Neural progenitor cell (in vitro differentiated cells): ENCODE data around the gene KRTAP10-6. TPM values are rescaled to one million over a fixed set of nuclear protein-coding genes. Genes with fewer than 3 reads are reported as not detected.
A peak's percentile ranks its signal among the peaks of the same experiment; 100 is the strongest.

Source experiments
- DNase-seq: peaks from one replicate; pipeline ENCODE4 v3.0.0-alpha.2; 2016; ENCODE audit warnings: low spot score
- H2AFZ ChIP-seq: fragments of 200-600 bp; sonication (generic); replicated peaks from 2 replicates; pipeline ENCODE4 v1.6.1; 2016; ENCODE audit warnings: antibody characterized with exemption
- H3F3A ChIP-seq: fragments of 200-600 bp; sonication (generic); 2 replicates; pipeline ENCODE4 v1.6.1; 2016; ENCODE audit warnings: antibody characterized with exemption, low read depth
- H3K27ac ChIP-seq: fragments of 200-600 bp; sonication (generic); 2 replicates; pipeline ENCODE4 v1.5.1; 2016; ENCODE audit warnings: mild to moderate bottlenecking
- H3K27me3 ChIP-seq: fragments of 200-600 bp; sonication (generic); 2 replicates; pipeline ENCODE4 v1.6.1; 2016; ENCODE audit warnings: mild to moderate bottlenecking, moderate library complexity
- H3K36me3 ChIP-seq: fragments of 200-600 bp; sonication (generic); 2 replicates; pipeline ENCODE4 v1.5.1; 2016
- H3K4me1 ChIP-seq: fragments of 200-600 bp; sonication (generic); 2 replicates; pipeline ENCODE4 v1.6.1; 2016; ENCODE audit warnings: mixed run types
- H3K4me2 ChIP-seq: fragments of 200-600 bp; sonication (generic); 2 replicates; pipeline ENCODE4 v1.6.1; 2016
- H3K4me3 ChIP-seq: fragments of 200-600 bp; sonication (generic); 2 replicates; pipeline ENCODE4 v1.5.1; 2016
- H3K79me2 ChIP-seq: fragments of 200-600 bp; sonication (generic); 2 replicates; pipeline ENCODE4 v1.6.1; 2016; ENCODE audit warnings: low read depth
- H3K9ac ChIP-seq: fragments of 200-600 bp; sonication (generic); 2 replicates; pipeline ENCODE4 v1.6.1; 2016
- H3K9me3 ChIP-seq: fragments of 200-600 bp; sonication (generic); 2 replicates; pipeline ENCODE4 v1.5.1; 2016; ENCODE audit warnings: low read depth
- H4K20me1 ChIP-seq: fragments of 200-600 bp; sonication (generic); 2 replicates; pipeline ENCODE4 v1.6.1; 2016; ENCODE audit warnings: low read depth
- H3K27ac Mint-ChIP-seq: 3 replicates; pipeline ENCODE4 v1.8.0; 2021; ENCODE audit warnings: mixed read lengths
- H3K27me3 Mint-ChIP-seq: 2 replicates; pipeline ENCODE4 v1.8.0; 2022; ENCODE audit warnings: low read depth, mild to moderate bottlenecking, inconsistent platforms, moderate library complexity, mixed read lengths; ENCODE audit not compliant: insufficient read depth
- H3K36me3 Mint-ChIP-seq: 3 replicates; pipeline ENCODE4 v1.8.0; 2021; ENCODE audit warnings: mixed read lengths
- H3K4me1 Mint-ChIP-seq: 3 replicates; pipeline ENCODE4 v1.8.0; 2021; ENCODE audit warnings: mixed read lengths
- H3K4me3 Mint-ChIP-seq: 3 replicates; pipeline ENCODE4 v1.8.0; 2021; ENCODE audit warnings: mild to moderate bottlenecking, moderate library complexity, mixed read lengths
- H3K9me3 Mint-ChIP-seq: 3 replicates; pipeline ENCODE4 v1.8.0; 2020; ENCODE audit warnings: mixed read lengths
- CTCF ChIP-seq: fragments of 200-600 bp; sonication (generic); IDR thresholded peaks from 2 replicates; pipeline ENCODE4 v1.5.1; 2017; ENCODE audit warnings: antibody characterized with exemption, mild to moderate bottlenecking
- EZH2 ChIP-seq: fragments of 200-600 bp; sonication (generic); IDR thresholded peaks from 2 replicates; pipeline ENCODE4 v1.6.1; 2017; ENCODE audit warnings: antibody characterized with exemption, mild to moderate bottlenecking, moderate library complexity
- EZH2phosphoT487 ChIP-seq: fragments of 200-600 bp; sonication (generic); IDR thresholded peaks from 2 replicates; pipeline ENCODE4 v1.6.1; 2017; ENCODE audit warnings: antibody characterized with exemption
- total RNA-seq: library from RNA; depleted of rRNA; stranded (reverse); fragments of >200 nt; gene quantifications from 2 replicates; pipeline ENCODE4 v1.2.3, GENCODE V29; 2015; ENCODE audit warnings: low replicate concordance

KRTAP10-6 gene
- total RNA-seq, 1 donor from 2014 or later, result not detected

- no peak overlapping the region for H3K4me3 ChIP-seq
- H3K27me3 ChIP-seq, result no peaks in the 10 kb centered on the region
- Mint-ChIP-seq H3K36me3 (no peaks in the 10 kb centered on the region), H3K9me3 (peaks cover 32% of the 10 kb centered on the region), H3K27me3 (peaks cover 8% of the 10 kb centered on the region), H3K4me3 (no peak overlapping the region), H3K27ac (peak overlapping the region; percentile 35), H3K4me1 (peaks cover 2% of the 10 kb centered on the region)
- H3F3A ChIP-seq, result no peaks in the 10 kb centered on the region
- H3K36me3 ChIP-seq, result no peaks in the 10 kb centered on the region
- no peaks in the 10 kb centered on the region for H3K79me2 ChIP-seq
- TF ChIP-seq EZH2phosphoT487 (no peak), EZH2 (no peak), CTCF (no peak)
- no peak overlapping the region for H3K9ac ChIP-seq
- H3K4me2 ChIP-seq, result no peak overlapping the region
- no peak overlapping the region for H2AFZ ChIP-seq
- no peaks in the 10 kb centered on the region for H3K4me1 ChIP-seq
- DNase-seq, result no peak
- no peak overlapping the region for H3K27ac ChIP-seq
- no peaks in the 10 kb centered on the region for H4K20me1 ChIP-seq
- peaks cover 3% of the 10 kb centered on the region for H3K9me3 ChIP-seq
Measured at GRCh38 chr21:44572959-44573583, 19.2 kb downstream of the KRTAP10-6 start.

GRCh38 chr21:44571844-44572782 lies 20.2 kb downstream of the KRTAP10-6 start:
- Histone ChIP-seq H3K4me1 (no peaks in the 10 kb centered on the region), H3K36me3 (no peaks in the 10 kb centered on the region), H3K9ac (no peak overlapping the region), H3K27me3 (no peaks in the 10 kb centered on the region), H3K9me3 (peaks cover 3% of the 10 kb centered on the region), H3K79me2 (no peaks in the 10 kb centered on the region), H3F3A (no peaks in the 10 kb centered on the region), H3K27ac (no peak overlapping the region), H3K4me2 (no peak overlapping the region), H4K20me1 (no peaks in the 10 kb centered on the region), H2AFZ (no peak overlapping the region), H3K4me3 (no peak overlapping the region)
- no peak for TF ChIP-seq CTCF
- Mint-ChIP-seq H3K27me3 (peaks cover 10% of the 10 kb centered on the region), H3K4me3 (no peak overlapping the region), H3K4me1 (peaks cover 2% of the 10 kb centered on the region), H3K27ac (no peak overlapping the region), H3K36me3 (no peaks in the 10 kb centered on the region), H3K9me3 (peaks cover 25% of the 10 kb centered on the region)
- DNase-seq, result no peak

GRCh38 chr21:44571296-44571695 lies 21.0 kb downstream of the KRTAP10-6 start:
- no peak for DNase-seq
- no peak overlapping the region for H2AFZ ChIP-seq
- Mint-ChIP-seq H3K4me3 (no peak overlapping the region), H3K4me1 (peaks cover 2% of the 10 kb centered on the region), H3K36me3 (no peaks in the 10 kb centered on the region), H3K9me3 (peaks cover 19% of the 10 kb centered on the region), H3K27ac (no peak overlapping the region), H3K27me3 (peaks cover 10% of the 10 kb centered on the region)
- no peaks in the 10 kb centered on the region for H3K79me2 ChIP-seq
- H3K4me3 ChIP-seq, result no peak overlapping the region
- no peaks in the 10 kb centered on the region for H3K4me1 ChIP-seq
- H3K27ac ChIP-seq, result no peak overlapping the region
- no peaks in the 10 kb centered on the region for H3K36me3 ChIP-seq
- no peaks in the 10 kb centered on the region for H3K27me3 ChIP-seq
- H3K4me2 ChIP-seq, result no peak overlapping the region
- H4K20me1 ChIP-seq, result no peaks in the 10 kb centered on the region
- H3K9ac ChIP-seq, result no peak overlapping the region
- no peaks in the 10 kb centered on the region for H3F3A ChIP-seq
- H3K9me3 ChIP-seq, result no peaks in the 10 kb centered on the region
- TF ChIP-seq EZH2 (no peak), EZH2phosphoT487 (no peak), CTCF (no peak)
